ENCODE data around the gene PPP2R5C. TPM values are rescaled to one million over a fixed set of nuclear protein-coding genes. Genes with fewer than 3 reads are reported as not detected.

PPP2R5C gene
- total RNA-seq, 1 experiment from 2014 or later: 120 TPM

- DNase-seq: no peak
- BruUV-seq (replicated peaks): no TSS peak
- TF ChIP-seq CTCF (IDR thresholded peaks at IDR 0.05; ENCODE audit: unreplicated experiment): no peak
- CTCF ChIA-PET: interaction anchor here (1.6 kb wide), 1 partner anchor 15 kb away, joined by 15 read pairs; no protein-coding TSS in a partner anchor
- Mint-ChIP-seq H3K4me1 (ENCODE audit: low read depth, unreplicated experiment) (peaks cover 12% of the 10 kb centered on the region), H3K4me3 (ENCODE audit: low read depth, unreplicated experiment) (no peak overlapping the region), H3K9me3 (ENCODE audit: low read depth, unreplicated experiment) (peaks cover 5% of the 10 kb centered on the region), H3K27me3 (ENCODE audit: unreplicated experiment) (no peaks in the 10 kb centered on the region), H3K36me3 (ENCODE audit: insufficient read depth, unreplicated experiment) (peaks cover 9% of the 10 kb centered on the region), H3K27ac (ENCODE audit: unreplicated experiment) (peak overlapping the region; percentile 84)
- intact Hi-C loops (cut with micrococcal nuclease; ENCODE audit: unreplicated experiment): no loop called here
Observed at GRCh38 chr14:101824339-101824727, 62.8 kb downstream of the PPP2R5C start.

- H3K36me3 Mint-ChIP-seq (ENCODE audit: insufficient read depth, unreplicated experiment): peaks cover 5% of the 10 kb centered on the region
- no peak for DNase-seq
- H3K27me3 Mint-ChIP-seq (ENCODE audit: unreplicated experiment): no peaks in the 10 kb centered on the region
- no peak for TF ChIP-seq CTCF (IDR thresholded peaks at IDR 0.05; ENCODE audit: unreplicated experiment)
- CTCF ChIA-PET: interaction anchor here (0.6 kb wide), 1 partner anchor 109 kb away, joined by 5 read pairs; no protein-coding TSS in a partner anchor
- no TSS peak for BruUV-seq (replicated peaks)
- no peak overlapping the region for H3K4me3 Mint-ChIP-seq (ENCODE audit: low read depth, unreplicated experiment)
- intact Hi-C loops (cut with micrococcal nuclease; ENCODE audit: unreplicated experiment): no loop called here
- H3K4me1 Mint-ChIP-seq (ENCODE audit: low read depth, unreplicated experiment): peaks cover 12% of the 10 kb centered on the region
- H3K27ac Mint-ChIP-seq (ENCODE audit: unreplicated experiment): no peak overlapping the region
- peaks cover 5% of the 10 kb centered on the region for H3K9me3 Mint-ChIP-seq (ENCODE audit: low read depth, unreplicated experiment)
Observed at GRCh38 chr14:101825797-101826196, 64.3 kb downstream of the PPP2R5C start.

- no peaks in the 10 kb centered on the region for H3K27me3 Mint-ChIP-seq (ENCODE audit: unreplicated experiment)
- peaks cover 12% of the 10 kb centered on the region for H3K4me1 Mint-ChIP-seq (ENCODE audit: low read depth, unreplicated experiment)
- H3K27ac Mint-ChIP-seq (ENCODE audit: unreplicated experiment): no peak overlapping the region
- peaks cover 5% of the 10 kb centered on the region for H3K9me3 Mint-ChIP-seq (ENCODE audit: low read depth, unreplicated experiment)
- no peak for TF ChIP-seq CTCF (IDR thresholded peaks at IDR 0.05; ENCODE audit: unreplicated experiment)
- intact Hi-C loops (cut with micrococcal nuclease; ENCODE audit: unreplicated experiment): no loop called here
- peaks cover 5% of the 10 kb centered on the region for H3K36me3 Mint-ChIP-seq (ENCODE audit: insufficient read depth, unreplicated experiment)
- DNase-seq: no peak
- H3K4me3 Mint-ChIP-seq (ENCODE audit: low read depth, unreplicated experiment): no peak overlapping the region
- BruUV-seq (replicated peaks): no TSS peak
- CTCF ChIA-PET: interaction anchor here (0.6 to 0.9 kb wide), 3 partner anchors 16 to 1696 kb away, joined by 5 read pairs; no protein-coding TSS in a partner anchor
Observed at GRCh38 chr14:101826351-101826750, 64.8 kb downstream of the PPP2R5C start.

- Mint-ChIP-seq H3K4me3 (ENCODE audit: low read depth, unreplicated experiment) (no peak overlapping the region), H3K27me3 (ENCODE audit: unreplicated experiment) (no peaks in the 10 kb centered on the region), H3K36me3 (ENCODE audit: insufficient read depth, unreplicated experiment) (peaks cover 5% of the 10 kb centered on the region), H3K9me3 (ENCODE audit: low read depth, unreplicated experiment) (peaks cover 5% of the 10 kb centered on the region), H3K27ac (ENCODE audit: unreplicated experiment) (no peak overlapping the region), H3K4me1 (ENCODE audit: low read depth, unreplicated experiment) (peaks cover 12% of the 10 kb centered on the region)
- no peak for DNase-seq
- no peak for TF ChIP-seq CTCF (IDR thresholded peaks at IDR 0.05; ENCODE audit: unreplicated experiment)
- CTCF ChIA-PET: interaction anchor here (0.9 kb wide), 1 partner anchor 17 kb away, joined by 5 read pairs; no protein-coding TSS in a partner anchor
- no TSS peak for BruUV-seq (replicated peaks)
- intact Hi-C loops (cut with micrococcal nuclease; ENCODE audit: unreplicated experiment): no loop called here
Observed at GRCh38 chr14:101827286-101827685, 65.8 kb downstream of the PPP2R5C start.
